ENCODE results near the gene OR13C2. TPM values are rescaled to one million over a fixed set of nuclear protein-coding genes. Genes with fewer than 3 reads are reported as not detected.

OR13C2 gene
- total RNA-seq, 1 donor from 2014 or later, result not detected

DNA sequence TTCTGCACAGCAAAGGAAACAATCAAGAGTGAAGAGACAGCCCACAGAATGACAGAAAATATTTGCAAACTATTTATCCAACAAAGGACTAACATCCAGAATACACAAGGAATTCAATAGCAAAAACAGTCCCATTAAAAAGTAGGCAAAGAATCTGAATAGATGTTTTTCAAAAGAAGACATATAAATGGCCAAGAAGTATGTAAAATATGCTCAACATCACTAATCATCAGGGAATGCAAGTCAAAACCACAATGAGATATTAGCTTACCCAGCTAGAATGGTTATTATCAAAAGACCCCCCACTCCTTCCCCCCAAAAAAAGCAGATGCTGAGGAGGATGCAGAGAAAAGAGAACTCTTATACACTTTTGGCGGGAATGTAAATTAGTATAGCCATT lies 49.9 kb downstream of the OR13C2 start:
- no peak for DNase-seq (ENCODE audit: low read depth)

Other genes with a start within 250 kb of the OR13C2 start
- not detected in 2 replicates for gene OR13F1, start 101.4 kb downstream of the OR13C2 start, total RNA-seq
- gene OR13C4, start 78.4 kb downstream of the OR13C2 start, total RNA-seq, result not detected in 2 replicates
- gene OR13C3, start 68.8 kb downstream of the OR13C2 start, total RNA-seq, result not detected in 2 replicates
- not detected in 2 replicates for gene OR13C8, start 36.5 kb downstream of the OR13C2 start, total RNA-seq
- gene OR13C5, start 6.2 kb downstream of the OR13C2 start, total RNA-seq, result not detected in 2 replicates
- not detected in 2 replicates for gene OR13C9, start 12.6 kb upstream of the OR13C2 start, total RNA-seq
- not detected in 2 replicates for gene OR13D1, start 88.9 kb upstream of the OR13C2 start, total RNA-seq
- gene NIPSNAP3A, start 142.1 kb upstream of the OR13C2 start, total RNA-seq, result 41.7 and 44.8 TPM in 2 replicates
- gene NIPSNAP3B, start 158.5 kb upstream of the OR13C2 start, total RNA-seq, result 1.4 and 2.3 TPM in 2 replicates

All from myocyte (in vitro differentiated cells).